ENCODE data around the gene HOXA10.

- TF ChIP-seq, protein P1, sequence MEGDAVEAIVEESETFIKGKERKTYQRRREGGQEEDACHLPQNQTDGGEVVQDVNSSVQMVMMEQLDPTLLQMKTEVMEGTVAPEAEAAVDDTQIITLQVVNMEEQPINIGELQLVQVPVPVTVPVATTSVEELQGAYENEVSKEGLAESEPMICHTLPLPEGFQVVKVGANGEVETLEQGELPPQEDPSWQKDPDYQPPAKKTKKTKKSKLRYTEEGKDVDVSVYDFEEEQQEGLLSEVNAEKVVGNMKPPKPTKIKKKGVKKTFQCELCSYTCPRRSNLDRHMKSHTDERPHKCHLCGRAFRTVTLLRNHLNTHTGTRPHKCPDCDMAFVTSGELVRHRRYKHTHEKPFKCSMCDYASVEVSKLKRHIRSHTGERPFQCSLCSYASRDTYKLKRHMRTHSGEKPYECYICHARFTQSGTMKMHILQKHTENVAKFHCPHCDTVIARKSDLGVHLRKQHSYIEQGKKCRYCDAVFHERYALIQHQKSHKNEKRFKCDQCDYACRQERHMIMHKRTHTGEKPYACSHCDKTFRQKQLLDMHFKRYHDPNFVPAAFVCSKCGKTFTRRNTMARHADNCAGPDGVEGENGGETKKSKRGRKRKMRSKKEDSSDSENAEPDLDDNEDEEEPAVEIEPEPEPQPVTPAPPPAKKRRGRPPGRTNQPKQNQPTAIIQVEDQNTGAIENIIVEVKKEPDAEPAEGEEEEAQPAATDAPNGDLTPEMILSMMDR (IDR thresholded peaks at IDR 0.05), result no peak
- no peak for TF ChIP-seq POLR2A (IDR thresholded peaks at IDR 0.05)
Measured at GRCh38 chr7:27144781-27145164, 29.3 kb downstream of the HOXA10 start.
